Measurements from ENCODE around the gene CCDC102A. TPM values are rescaled to one million over a fixed set of nuclear protein-coding genes. Genes with fewer than 3 reads are reported as not detected.

The CCDC102A gene
- total and polyA plus RNA-seq, 2 of the 13 experiments (the other 11 are each of a cell fraction or from before 2014, with no cell fraction given): 2.1 to 2.8 TPM

- TF ChIP-seq KIAA2018 (CRISPR knock-in tag; IDR thresholded peaks at IDR 0.05; ENCODE audit: borderline replicate concordance) (no peak), ZC3H4 (CRISPR knock-in tag; IDR thresholded peaks at IDR 0.05; ENCODE audit: borderline replicate concordance) (no peak), CSRNP2 (CRISPR knock-in tag; conservative IDR thresholded peaks at IDR 0.05; ENCODE audit: low read depth) (no peak), ZFX (CRISPR knock-in tag; IDR thresholded peaks at IDR 0.05; ENCODE audit: low read depth) (peak; percentile 38), NONO (IDR thresholded peaks at IDR 0.05) (no peak), NONO (CRISPR knock-in tag; conservative IDR thresholded peaks at IDR 0.05) (no peak), FOSL2 (CRISPR knock-in tag; IDR thresholded peaks at IDR 0.05) (no peak), NBN (conservative IDR thresholded peaks at IDR 0.05) (no peak), AFF4 (CRISPR knock-in tag; IDR thresholded peaks at IDR 0.05) (no peak), MED8 (CRISPR knock-in tag; IDR thresholded peaks at IDR 0.05; ENCODE audit: insufficient replicate concordance) (no peak), RXRB (CRISPR knock-in tag; IDR thresholded peaks at IDR 0.05; ENCODE audit: borderline replicate concordance) (no peak)
- TF ChIP-seq, protein P1, sequence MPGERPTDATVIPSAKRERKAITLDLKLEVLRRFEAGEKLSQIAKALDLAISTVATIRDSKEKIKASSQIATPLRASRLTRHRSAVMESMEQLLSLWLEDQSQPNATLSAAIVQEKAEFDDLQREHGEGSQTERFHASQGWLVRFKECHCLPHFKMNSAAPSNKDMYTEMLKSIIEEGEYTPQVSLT (CRISPR knock-in tag; IDR thresholded peaks at IDR 0.05; ENCODE audit: borderline replicate concordance, low read depth): no peak
Observed at GRCh38 chr16:57485916-57486857, 50.2 kb downstream of the CCDC102A start, which contains the start of gene DOK4 (continued).

Data from HepG2 (cell line).